Measurements from ENCODE around the gene TIPIN. TPM values are rescaled to one million over a fixed set of nuclear protein-coding genes. Genes with fewer than 3 reads are reported as not detected.
"Not testable (repeated sequence)": the region's sequence is repeated elsewhere in the genome, so short reads cannot be mapped to it uniquely, and the experiment has no call there.

Gene TIPIN
- total RNA-seq, 1 donor from 2014 or later, result 5.8 TPM

- H3K9me3 Mint-ChIP-seq (ENCODE audit: unreplicated experiment), result peaks cover 7% of the 10 kb centered on the region
- H3K4me3 Mint-ChIP-seq (ENCODE audit: unreplicated experiment), result peak overlapping the region; percentile 93
- TF ChIP-seq, protein P1, sequence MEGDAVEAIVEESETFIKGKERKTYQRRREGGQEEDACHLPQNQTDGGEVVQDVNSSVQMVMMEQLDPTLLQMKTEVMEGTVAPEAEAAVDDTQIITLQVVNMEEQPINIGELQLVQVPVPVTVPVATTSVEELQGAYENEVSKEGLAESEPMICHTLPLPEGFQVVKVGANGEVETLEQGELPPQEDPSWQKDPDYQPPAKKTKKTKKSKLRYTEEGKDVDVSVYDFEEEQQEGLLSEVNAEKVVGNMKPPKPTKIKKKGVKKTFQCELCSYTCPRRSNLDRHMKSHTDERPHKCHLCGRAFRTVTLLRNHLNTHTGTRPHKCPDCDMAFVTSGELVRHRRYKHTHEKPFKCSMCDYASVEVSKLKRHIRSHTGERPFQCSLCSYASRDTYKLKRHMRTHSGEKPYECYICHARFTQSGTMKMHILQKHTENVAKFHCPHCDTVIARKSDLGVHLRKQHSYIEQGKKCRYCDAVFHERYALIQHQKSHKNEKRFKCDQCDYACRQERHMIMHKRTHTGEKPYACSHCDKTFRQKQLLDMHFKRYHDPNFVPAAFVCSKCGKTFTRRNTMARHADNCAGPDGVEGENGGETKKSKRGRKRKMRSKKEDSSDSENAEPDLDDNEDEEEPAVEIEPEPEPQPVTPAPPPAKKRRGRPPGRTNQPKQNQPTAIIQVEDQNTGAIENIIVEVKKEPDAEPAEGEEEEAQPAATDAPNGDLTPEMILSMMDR (IDR thresholded peaks at IDR 0.05; ENCODE audit: partially characterized antibody, unreplicated experiment), result no peak
- peaks cover 2% of the 10 kb centered on the region for H3K27me3 Mint-ChIP-seq (ENCODE audit: unreplicated experiment)
- H3K36me3 Mint-ChIP-seq (ENCODE audit: unreplicated experiment), result no peaks in the 10 kb centered on the region
- DNase-seq, result peak; percentile 52
- peaks cover 5% of the 10 kb centered on the region for H3K4me1 Mint-ChIP-seq (ENCODE audit: low read depth, unreplicated experiment)
- H3K27ac Mint-ChIP-seq (ENCODE audit: unreplicated experiment), result peak overlapping the region; percentile 59
These were observed 30.9 kb upstream of the TIPIN start for GRCh38 chr15:66387163-66388042.

- peak within 1 kb of the TSS; percentile 94 for H3K27ac Mint-ChIP-seq (ENCODE audit: unreplicated experiment)
- peak; percentile 98 for DNase-seq
- peaks cover 2% of the 10 kb centered on the region for H3K27me3 Mint-ChIP-seq (ENCODE audit: unreplicated experiment)
- H3K36me3 Mint-ChIP-seq (ENCODE audit: unreplicated experiment), result no peaks in the 10 kb centered on the region
- TF ChIP-seq, protein P1 (IDR thresholded peaks at IDR 0.05; ENCODE audit: partially characterized antibody, unreplicated experiment), result peak; percentile 25
- peak within 1 kb of the TSS; percentile 98 for H3K4me3 Mint-ChIP-seq (ENCODE audit: unreplicated experiment)
- H3K9me3 Mint-ChIP-seq (ENCODE audit: unreplicated experiment), result peaks cover 7% of the 10 kb centered on the region
- H3K4me1 Mint-ChIP-seq (ENCODE audit: low read depth, unreplicated experiment), result peaks cover 5% of the 10 kb centered on the region
These were observed 30.0 kb upstream of the TIPIN start, which contains the start of gene MAP2K1 for GRCh38 chr15:66386204-66387123. Gene MAP2K1, plus strand, starts transcription at chr15:66386912. Its CDS starts 436 bp downstream, at chr15:66387348.

DNA sequence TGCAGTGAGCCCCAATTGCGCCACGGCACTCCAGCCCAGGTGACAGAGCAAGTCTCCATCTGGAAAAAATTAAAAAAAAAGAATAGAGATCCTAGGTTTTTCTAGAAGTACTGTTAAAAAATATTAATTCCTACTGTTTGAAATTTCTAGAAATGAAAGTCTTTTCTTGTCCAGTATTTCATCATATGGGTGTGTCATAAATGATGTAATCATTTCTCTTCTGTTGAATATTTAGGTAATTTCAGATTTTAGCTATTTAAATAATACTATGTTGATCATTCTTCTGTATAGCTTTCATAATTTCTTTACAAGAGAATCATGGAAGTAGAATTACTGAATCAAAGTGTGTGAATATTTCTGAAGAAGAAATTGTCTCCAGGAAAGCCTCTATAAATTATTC lies 24.9 kb upstream of the TIPIN start:
- H3K4me1 Mint-ChIP-seq (ENCODE audit: low read depth, unreplicated experiment); H3K27me3 Mint-ChIP-seq (ENCODE audit: unreplicated experiment); H3K36me3 Mint-ChIP-seq (ENCODE audit: unreplicated experiment); DNase-seq; H3K4me3 Mint-ChIP-seq (ENCODE audit: unreplicated experiment); H3K27ac Mint-ChIP-seq (ENCODE audit: unreplicated experiment); H3K9me3 Mint-ChIP-seq (ENCODE audit: unreplicated experiment): not testable (repeated sequence)

DNA sequence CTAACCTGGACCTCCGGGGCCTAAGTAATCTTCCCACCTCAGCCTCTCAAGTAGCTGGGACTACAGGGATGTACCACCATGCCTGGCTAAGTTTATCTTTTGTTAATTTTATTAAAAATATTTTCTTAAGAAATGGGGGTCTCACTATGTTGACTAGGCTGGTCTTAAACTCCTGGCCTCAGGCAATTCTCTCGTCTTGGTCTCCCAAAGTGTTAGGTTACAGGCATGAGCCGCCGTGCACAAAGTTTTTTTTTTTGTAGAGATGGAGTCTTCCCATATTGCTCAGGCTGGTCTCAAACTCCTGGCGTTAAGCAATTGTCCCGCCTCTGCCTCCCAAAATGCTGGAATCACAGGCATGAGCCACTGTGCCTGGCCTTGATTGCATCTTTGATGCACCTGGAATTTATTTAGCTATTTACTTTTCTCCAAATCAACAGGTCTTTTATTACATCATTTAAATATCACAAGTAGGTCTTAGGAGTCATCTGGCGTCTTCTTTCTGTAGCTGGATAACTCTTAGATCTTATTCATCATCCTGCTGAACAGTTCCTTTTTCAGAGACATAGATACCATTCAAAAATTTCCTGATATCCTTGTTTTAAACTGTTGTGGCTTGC lies 22.4 kb upstream of the TIPIN start:
- H3K27ac Mint-ChIP-seq (ENCODE audit: unreplicated experiment), result no peak overlapping the region
- peaks cover 1% of the 10 kb centered on the region for H3K27me3 Mint-ChIP-seq (ENCODE audit: unreplicated experiment)
- H3K4me1 Mint-ChIP-seq (ENCODE audit: low read depth, unreplicated experiment), result no peaks in the 10 kb centered on the region
- H3K36me3 Mint-ChIP-seq (ENCODE audit: unreplicated experiment), result no peaks in the 10 kb centered on the region
- DNase-seq, result no peak
- H3K9me3 Mint-ChIP-seq (ENCODE audit: unreplicated experiment), result no peaks in the 10 kb centered on the region
- TF ChIP-seq, protein P1 (IDR thresholded peaks at IDR 0.05; ENCODE audit: partially characterized antibody, unreplicated experiment), result no peak
- no peak overlapping the region for H3K4me3 Mint-ChIP-seq (ENCODE audit: unreplicated experiment)

DNA sequence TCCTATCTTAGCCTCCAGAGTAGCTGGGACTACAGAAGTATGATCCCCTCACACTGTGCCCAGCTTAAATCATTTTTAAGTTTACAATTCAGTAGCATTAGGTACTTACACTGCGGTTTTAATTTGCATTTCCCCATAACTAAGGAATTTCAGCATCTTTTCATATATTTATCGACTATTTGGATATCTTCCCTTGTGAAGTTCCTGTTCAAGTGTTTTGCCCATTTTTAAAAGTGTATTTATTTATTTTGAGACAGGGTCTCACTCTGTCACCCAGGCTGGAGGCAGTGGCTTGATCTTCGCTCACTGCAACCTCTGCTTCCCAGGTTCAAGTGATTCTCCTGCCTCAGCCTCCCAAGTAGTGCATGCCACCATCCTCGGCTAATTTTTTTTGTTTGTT lies 17.7 kb upstream of the TIPIN start:
- H3K27me3 Mint-ChIP-seq (ENCODE audit: unreplicated experiment), result no peaks in the 10 kb centered on the region
- no peak for DNase-seq
- H3K27ac Mint-ChIP-seq (ENCODE audit: unreplicated experiment), result no peak overlapping the region
- H3K4me3 Mint-ChIP-seq (ENCODE audit: unreplicated experiment), result no peak overlapping the region
- TF ChIP-seq, protein P1 (IDR thresholded peaks at IDR 0.05; ENCODE audit: partially characterized antibody, unreplicated experiment), result no peak
- H3K9me3 Mint-ChIP-seq (ENCODE audit: unreplicated experiment), result no peaks in the 10 kb centered on the region
- no peaks in the 10 kb centered on the region for H3K4me1 Mint-ChIP-seq (ENCODE audit: low read depth, unreplicated experiment)
- no peaks in the 10 kb centered on the region for H3K36me3 Mint-ChIP-seq (ENCODE audit: unreplicated experiment)

All from glutamatergic neuron (in vitro differentiated cells).